Caco-2 (cell line): ENCODE results near the gene KCTD17. TPM values are rescaled to one million over a fixed set of nuclear protein-coding genes. Genes with fewer than 3 reads are reported as not detected.

ENCODE experiments used
- BruUV-seq: library from RNA; stranded (reverse); fragments of 400-500 nt; replicated peaks from 2 replicates; lab custom pipeline; 2021; lab: Mats Ljungman, UMichigan
- CTCF ChIA-PET: fragments of 300-600 bp; sonication (Branson Sonifier 250); formaldehyde crosslinking; loops from one replicate; lab custom pipeline; 2022; ENCODE audit warnings: antibody characterized with exemption; lab: Charles Lee
- POLR2A ChIA-PET: fragments of 300-600 bp; sonication (Branson Sonifier 250); formaldehyde crosslinking; loops from one replicate; lab custom pipeline; 2022; ENCODE audit warnings: antibody characterized with exemption; lab: Charles Lee
- DNase-seq, 2 experiments: peaks; one replicate each; pipeline versions ENCODE4 v3.0.0 to v3.0.0-alpha.2; 2020 to 2022
- H3K27me3 ChIP-seq: replicated peaks from 2 replicates; pipeline ENCODE4 v1.6.0; 2011; ENCODE audit warnings: low read length; ENCODE audit not compliant: control insufficient read depth, insufficient read depth
- H3K36me3 ChIP-seq: 2 replicates; pipeline ENCODE4 v1.5.1; 2011; ENCODE audit warnings: low read length; ENCODE audit not compliant: control insufficient read depth, insufficient read depth
- H3K4me1 ChIP-seq: fragments of 250-450 bp; sonication (Bioruptor Pico); 2 replicates; pipeline ENCODE4 v1.5.1; 2020; ENCODE audit warnings: mild to moderate bottlenecking
- H3K4me3 ChIP-seq: 2 replicates; pipeline ENCODE4 v1.5.1; 2011; ENCODE audit warnings: low read depth, mild to moderate bottlenecking, control low read depth, low read length
- H3K9me3 ChIP-seq: fragments of 250-450 bp; sonication (Bioruptor Pico); 2 replicates; pipeline ENCODE4 v1.5.1; 2020; ENCODE audit warnings: mild to moderate bottlenecking, moderate library complexity
- H3K27ac Mint-ChIP-seq: one replicate; pipeline ENCODE4 v1.8.0; 2022; ENCODE audit warnings: mixed read lengths; ENCODE audit not compliant: unreplicated experiment
- H3K27me3 Mint-ChIP-seq: one replicate; pipeline ENCODE4 v1.8.0; 2022; ENCODE audit warnings: mixed read lengths; ENCODE audit not compliant: insufficient read depth, unreplicated experiment
- H3K36me3 Mint-ChIP-seq: one replicate; pipeline ENCODE4 v1.8.0; 2022; ENCODE audit warnings: mild to moderate bottlenecking, mixed read lengths; ENCODE audit not compliant: insufficient read depth, unreplicated experiment
- H3K4me1 Mint-ChIP-seq: one replicate; pipeline ENCODE4 v1.8.0; 2022; ENCODE audit warnings: low read depth, mixed read lengths; ENCODE audit not compliant: unreplicated experiment
- H3K4me3 Mint-ChIP-seq: one replicate; pipeline ENCODE4 v1.8.0; 2022; ENCODE audit warnings: mild to moderate bottlenecking, moderate library complexity, mixed read lengths; ENCODE audit not compliant: unreplicated experiment
- H3K9me3 Mint-ChIP-seq: one replicate; pipeline ENCODE4 v1.8.0; 2022; ENCODE audit warnings: mixed read lengths; ENCODE audit not compliant: unreplicated experiment
- intact Hi-C: fragments of 100-400 bp; cut with micrococcal nuclease; formaldehyde crosslinking; loops from one replicate; pipeline ENCODE4 v1.10.0; 2022; ENCODE audit not compliant: unreplicated experiment
- total RNA-seq: library from RNA; stranded (reverse); gene quantifications from 2 replicates; pipeline ENCODE4 v1.2.3, GENCODE V29; 2022
- TF ChIP-seq, protein P1 (sequence below), 2 experiments: fragments of 200-600 bp in 1 of 2; IDR thresholded peaks; 1 replicate in 1 of 2; 2 replicates in 1 of 2; pipeline versions ENCODE4 v1.5.1 to v1.8.0; 2011 to 2022; ENCODE audit warnings: antibody characterized with exemption in 1 of 2, control low read depth in 1 of 2, inconsistent platforms in 1 of 2, low read depth in 1 of 2, low read length in 1 of 2, mild to moderate bottlenecking in 1 of 2, moderate library complexity in 1 of 2; ENCODE audit not compliant: insufficient read depth in 1 of 2, severe bottlenecking in 1 of 2, unreplicated experiment in 1 of 2

Gene KCTD17
- total RNA-seq, 1 experiment from 2014 or later, result 19.8 TPM

DNA sequence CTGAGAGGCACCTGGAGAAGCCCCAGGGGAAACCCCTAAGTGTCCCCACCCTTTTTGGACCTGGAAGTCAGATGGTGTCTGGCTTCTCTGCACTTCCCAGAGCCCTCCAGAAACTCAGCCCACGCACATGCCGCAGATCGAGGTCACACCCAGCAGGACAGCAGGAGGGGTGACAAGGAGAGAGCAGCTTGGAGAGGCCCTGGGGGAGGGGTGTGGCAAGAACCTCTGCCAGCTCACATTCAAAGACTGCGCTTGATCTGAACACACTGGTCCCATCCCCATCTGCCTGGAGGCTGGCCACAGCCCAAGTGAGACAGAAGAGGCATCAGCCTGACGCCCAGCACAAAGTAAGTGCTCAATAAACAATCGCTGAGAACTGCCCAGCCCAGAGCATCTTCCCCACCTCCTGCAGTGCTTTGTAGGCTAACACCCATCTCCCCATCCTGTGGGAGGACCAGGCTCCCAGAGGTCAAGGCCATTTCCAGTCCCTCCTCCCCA is 36.6 kb downstream of the KCTD17 start:
- Mint-ChIP-seq H3K36me3 (no peaks in the 10 kb centered on the region), H3K27ac (no peak overlapping the region), H3K4me3 (no peak overlapping the region), H3K9me3 (no peaks in the 10 kb centered on the region), H3K27me3 (peaks cover 9% of the 10 kb centered on the region), H3K4me1 (no peaks in the 10 kb centered on the region)
- ChIA-PET POLR2A (no interaction called here), CTCF (no interaction called here)
- Histone ChIP-seq H3K36me3 (no peaks in the 10 kb centered on the region), H3K9me3 (no peaks in the 10 kb centered on the region), H3K4me3 (no peak overlapping the region), H3K27me3 (no peaks in the 10 kb centered on the region), H3K4me1 (no peaks in the 10 kb centered on the region)
- intact Hi-C loops, result no loop called here
- DNase-seq, result no peak
- BruUV-seq, result no TSS peak
- TF ChIP-seq, protein P1, sequence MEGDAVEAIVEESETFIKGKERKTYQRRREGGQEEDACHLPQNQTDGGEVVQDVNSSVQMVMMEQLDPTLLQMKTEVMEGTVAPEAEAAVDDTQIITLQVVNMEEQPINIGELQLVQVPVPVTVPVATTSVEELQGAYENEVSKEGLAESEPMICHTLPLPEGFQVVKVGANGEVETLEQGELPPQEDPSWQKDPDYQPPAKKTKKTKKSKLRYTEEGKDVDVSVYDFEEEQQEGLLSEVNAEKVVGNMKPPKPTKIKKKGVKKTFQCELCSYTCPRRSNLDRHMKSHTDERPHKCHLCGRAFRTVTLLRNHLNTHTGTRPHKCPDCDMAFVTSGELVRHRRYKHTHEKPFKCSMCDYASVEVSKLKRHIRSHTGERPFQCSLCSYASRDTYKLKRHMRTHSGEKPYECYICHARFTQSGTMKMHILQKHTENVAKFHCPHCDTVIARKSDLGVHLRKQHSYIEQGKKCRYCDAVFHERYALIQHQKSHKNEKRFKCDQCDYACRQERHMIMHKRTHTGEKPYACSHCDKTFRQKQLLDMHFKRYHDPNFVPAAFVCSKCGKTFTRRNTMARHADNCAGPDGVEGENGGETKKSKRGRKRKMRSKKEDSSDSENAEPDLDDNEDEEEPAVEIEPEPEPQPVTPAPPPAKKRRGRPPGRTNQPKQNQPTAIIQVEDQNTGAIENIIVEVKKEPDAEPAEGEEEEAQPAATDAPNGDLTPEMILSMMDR (IDR thresholded peaks at IDR 0.05; ENCODE audit: insufficient read depth in 1 of 2, low read depth in 1 of 2, low read length in 1 of 2, severe bottlenecking in 1 of 2, unreplicated experiment in 1 of 2), result no peak

DNA sequence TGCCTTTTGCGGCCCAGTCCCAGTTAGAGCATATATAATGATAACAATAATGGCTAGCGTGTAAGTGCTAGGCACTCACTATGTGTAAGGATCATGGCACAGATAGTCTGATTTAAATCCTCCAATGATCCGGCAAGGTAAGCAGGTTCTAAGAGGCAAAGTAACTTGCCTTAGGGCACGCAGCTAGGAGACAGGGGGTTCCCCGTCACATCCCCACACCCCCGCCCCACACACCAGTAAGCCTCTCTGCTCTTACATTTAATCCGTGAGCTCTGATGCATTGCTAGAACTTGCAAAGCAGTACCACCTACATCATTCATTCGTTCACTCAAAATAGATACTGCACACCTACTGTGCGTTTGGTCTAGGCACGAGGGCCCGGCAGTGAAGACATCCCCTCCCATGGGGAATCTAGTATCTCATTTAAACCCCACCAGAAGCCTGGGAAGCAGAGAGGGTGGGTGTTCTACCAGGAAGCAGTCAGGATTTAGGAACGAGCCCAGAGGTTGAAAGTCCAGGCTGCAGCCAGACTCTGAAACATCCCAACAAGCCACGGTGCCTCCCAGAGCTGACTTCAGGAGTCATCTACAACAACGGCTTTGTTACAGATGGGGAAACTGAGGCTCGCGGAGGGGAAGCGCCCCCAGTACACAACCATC is 37.3 kb downstream of the KCTD17 start:
- no TSS peak for BruUV-seq
- POLR2A ChIA-PET, result no interaction called here
- Mint-ChIP-seq H3K36me3 (no peaks in the 10 kb centered on the region), H3K9me3 (no peaks in the 10 kb centered on the region), H3K4me3 (no peak overlapping the region), H3K27me3 (peaks cover 3% of the 10 kb centered on the region), H3K4me1 (no peaks in the 10 kb centered on the region), H3K27ac (no peak overlapping the region)
- H3K4me3 ChIP-seq, result no peak overlapping the region
- no peaks in the 10 kb centered on the region for H3K4me1 ChIP-seq
- TF ChIP-seq, protein P1 (IDR thresholded peaks at IDR 0.05; ENCODE audit: insufficient read depth in 1 of 2, low read depth in 1 of 2, low read length in 1 of 2, severe bottlenecking in 1 of 2, unreplicated experiment in 1 of 2), result no peak
- H3K27me3 ChIP-seq, result no peaks in the 10 kb centered on the region
- no peaks in the 10 kb centered on the region for H3K36me3 ChIP-seq
- intact Hi-C loops, result no loop called here
- no peak for DNase-seq
- H3K9me3 ChIP-seq, result no peaks in the 10 kb centered on the region
- CTCF ChIA-PET, result no interaction called here

DNA sequence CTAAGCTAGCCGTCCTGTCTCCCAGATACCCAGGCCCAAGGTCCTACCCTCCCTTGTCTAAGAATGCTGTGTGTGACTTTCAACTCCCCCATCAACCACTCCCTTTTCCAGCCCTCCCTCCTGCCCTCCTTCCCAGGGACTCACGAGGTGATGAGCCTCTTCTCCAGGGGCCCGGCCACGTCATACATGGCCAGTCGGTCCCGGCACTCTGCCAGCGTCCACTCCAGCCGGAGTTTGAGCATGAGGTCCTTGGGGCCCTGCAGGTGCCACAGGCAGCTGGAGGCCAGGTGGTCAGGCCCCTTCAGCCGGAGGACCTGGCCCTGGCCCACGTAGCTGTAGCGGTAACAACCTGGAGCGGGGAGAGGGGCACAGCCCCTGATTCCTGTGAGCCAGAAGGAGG is 37.9 kb downstream of the KCTD17 start:
- intact Hi-C loops, result no loop called here
- peaks cover 5% of the 10 kb centered on the region for H3K4me1 Mint-ChIP-seq
- TF ChIP-seq, protein P1 (IDR thresholded peaks at IDR 0.05; ENCODE audit: insufficient read depth in 1 of 2, low read depth in 1 of 2, low read length in 1 of 2, severe bottlenecking in 1 of 2, unreplicated experiment in 1 of 2), result no peak
- H3K4me3 ChIP-seq, result no peak overlapping the region
- no peaks in the 10 kb centered on the region for H3K9me3 ChIP-seq
- H3K27ac Mint-ChIP-seq, result no peak overlapping the region
- ChIA-PET POLR2A (no interaction called here), CTCF (no interaction called here)
- no peak overlapping the region for H3K4me3 Mint-ChIP-seq
- no peaks in the 10 kb centered on the region for H3K27me3 ChIP-seq
- no peak for DNase-seq
- no peaks in the 10 kb centered on the region for H3K9me3 Mint-ChIP-seq
- peaks cover 3% of the 10 kb centered on the region for H3K27me3 Mint-ChIP-seq
- no peaks in the 10 kb centered on the region for H3K36me3 Mint-ChIP-seq
- H3K36me3 ChIP-seq, result no peaks in the 10 kb centered on the region
- no TSS peak for BruUV-seq
- no peaks in the 10 kb centered on the region for H3K4me1 ChIP-seq
